Measurements from ENCODE around the gene INSRR.

The INSRR gene

GRCh38 chr1:156858959-156859522 is at the start of gene INSRR:
TSS of gene INSRR (minus strand) at chr1:156859117. CDS start at chr1:156858621, 496 bp downstream.
- FAIRE-seq: no peak

GRCh38 chr1:156908541-156908940 is 49.6 kb upstream of the INSRR start:
- no peak for FAIRE-seq

- no peak for FAIRE-seq
Measured at GRCh38 chr1:156906206-156906906, 47.4 kb upstream of the INSRR start.

- FAIRE-seq: no peak
Measured at GRCh38 chr1:156905651-156906050, 46.7 kb upstream of the INSRR start.

GRCh38 chr1:156905176-156905575 is 46.3 kb upstream of the INSRR start:
- FAIRE-seq: no peak

GRCh38 chr1:156904187-156904959 is 45.5 kb upstream of the INSRR start:
- no peak for FAIRE-seq

GRCh38 chr1:156903328-156904091 is 44.6 kb upstream of the INSRR start:
- FAIRE-seq: no peak

GRCh38 chr1:156901966-156902915 is 43.3 kb upstream of the INSRR start:
- no peak for FAIRE-seq

- FAIRE-seq: no peak
Measured at GRCh38 chr1:156901590-156901900, 42.6 kb upstream of the INSRR start.

- no peak for FAIRE-seq
Measured at GRCh38 chr1:156900896-156901589, 42.1 kb upstream of the INSRR start.

- FAIRE-seq: no peak
Measured at GRCh38 chr1:156899956-156900718, 41.2 kb upstream of the INSRR start.

GRCh38 chr1:156898971-156899664 is 40.2 kb upstream of the INSRR start:
- FAIRE-seq: no peak

GRCh38 chr1:156898161-156898566 is 39.2 kb upstream of the INSRR start:
- no peak for FAIRE-seq

- no peak for FAIRE-seq
Measured at GRCh38 chr1:156897078-156897825, 38.3 kb upstream of the INSRR start.

GRCh38 chr1:156896490-156897033 is 37.6 kb upstream of the INSRR start:
- FAIRE-seq: no peak

- no peak for FAIRE-seq
Measured at GRCh38 chr1:156895927-156896326, 37.0 kb upstream of the INSRR start.

- FAIRE-seq: no peak
Measured at GRCh38 chr1:156895455-156895812, 36.5 kb upstream of the INSRR start.

GRCh38 chr1:156894711-156895454 is 36.0 kb upstream of the INSRR start:
- no peak for FAIRE-seq
